ENCODE measurements around the gene STARD5.

DNA sequence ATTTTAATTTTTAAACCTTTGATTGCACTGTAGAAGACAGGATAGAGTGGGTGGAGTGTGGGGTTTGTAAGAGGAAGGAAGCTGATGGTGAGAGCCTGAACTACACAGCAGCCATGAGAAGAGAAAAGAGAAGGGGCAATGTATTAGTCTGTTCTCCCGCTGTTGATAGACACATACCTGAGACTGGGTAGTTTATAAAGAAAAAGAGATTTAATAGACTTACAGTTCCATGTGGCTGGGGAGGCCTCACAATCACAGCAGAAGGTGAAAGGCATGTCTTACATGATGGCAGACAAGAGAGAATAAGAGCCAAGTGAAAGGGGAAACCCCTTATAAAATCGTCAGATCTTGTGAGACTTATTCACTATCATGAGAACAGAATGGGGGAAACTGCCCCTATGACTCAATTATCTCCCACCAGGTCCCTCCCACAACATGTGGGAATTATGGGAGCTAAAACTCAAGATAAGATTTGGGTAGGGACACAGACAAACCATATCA is 37.3 kb downstream of the STARD5 start:
- no peak for TF ChIP-seq BHLHE40 (IDR thresholded peaks at IDR 0.05; ENCODE audit: low read length)
- TF ChIP-seq, protein P1, sequence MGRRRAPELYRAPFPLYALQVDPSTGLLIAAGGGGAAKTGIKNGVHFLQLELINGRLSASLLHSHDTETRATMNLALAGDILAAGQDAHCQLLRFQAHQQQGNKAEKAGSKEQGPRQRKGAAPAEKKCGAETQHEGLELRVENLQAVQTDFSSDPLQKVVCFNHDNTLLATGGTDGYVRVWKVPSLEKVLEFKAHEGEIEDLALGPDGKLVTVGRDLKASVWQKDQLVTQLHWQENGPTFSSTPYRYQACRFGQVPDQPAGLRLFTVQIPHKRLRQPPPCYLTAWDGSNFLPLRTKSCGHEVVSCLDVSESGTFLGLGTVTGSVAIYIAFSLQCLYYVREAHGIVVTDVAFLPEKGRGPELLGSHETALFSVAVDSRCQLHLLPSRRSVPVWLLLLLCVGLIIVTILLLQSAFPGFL (CRISPR knock-in tag; IDR thresholded peaks at IDR 0.05) = no peak
- no peak for TF ChIP-seq POLR2A (conservative IDR thresholded peaks at IDR 0.05)
- TF ChIP-seq MXD1 (CRISPR knock-in tag; IDR thresholded peaks at IDR 0.05; ENCODE audit: borderline replicate concordance, poor library complexity, severe bottlenecking) = no peak
- TF ChIP-seq STAT5A (IDR thresholded peaks at IDR 0.05; ENCODE audit: borderline replicate concordance, low read length) = no peak
- TF ChIP-seq KDM2B (CRISPR knock-in tag; IDR thresholded peaks at IDR 0.05) = no peak
- TF ChIP-seq KLF16 (IDR thresholded peaks at IDR 0.05) = no peak
- TF ChIP-seq SNIP1 (IDR thresholded peaks at IDR 0.05; ENCODE audit: low read depth) = no peak
- TF ChIP-seq, protein P2, sequence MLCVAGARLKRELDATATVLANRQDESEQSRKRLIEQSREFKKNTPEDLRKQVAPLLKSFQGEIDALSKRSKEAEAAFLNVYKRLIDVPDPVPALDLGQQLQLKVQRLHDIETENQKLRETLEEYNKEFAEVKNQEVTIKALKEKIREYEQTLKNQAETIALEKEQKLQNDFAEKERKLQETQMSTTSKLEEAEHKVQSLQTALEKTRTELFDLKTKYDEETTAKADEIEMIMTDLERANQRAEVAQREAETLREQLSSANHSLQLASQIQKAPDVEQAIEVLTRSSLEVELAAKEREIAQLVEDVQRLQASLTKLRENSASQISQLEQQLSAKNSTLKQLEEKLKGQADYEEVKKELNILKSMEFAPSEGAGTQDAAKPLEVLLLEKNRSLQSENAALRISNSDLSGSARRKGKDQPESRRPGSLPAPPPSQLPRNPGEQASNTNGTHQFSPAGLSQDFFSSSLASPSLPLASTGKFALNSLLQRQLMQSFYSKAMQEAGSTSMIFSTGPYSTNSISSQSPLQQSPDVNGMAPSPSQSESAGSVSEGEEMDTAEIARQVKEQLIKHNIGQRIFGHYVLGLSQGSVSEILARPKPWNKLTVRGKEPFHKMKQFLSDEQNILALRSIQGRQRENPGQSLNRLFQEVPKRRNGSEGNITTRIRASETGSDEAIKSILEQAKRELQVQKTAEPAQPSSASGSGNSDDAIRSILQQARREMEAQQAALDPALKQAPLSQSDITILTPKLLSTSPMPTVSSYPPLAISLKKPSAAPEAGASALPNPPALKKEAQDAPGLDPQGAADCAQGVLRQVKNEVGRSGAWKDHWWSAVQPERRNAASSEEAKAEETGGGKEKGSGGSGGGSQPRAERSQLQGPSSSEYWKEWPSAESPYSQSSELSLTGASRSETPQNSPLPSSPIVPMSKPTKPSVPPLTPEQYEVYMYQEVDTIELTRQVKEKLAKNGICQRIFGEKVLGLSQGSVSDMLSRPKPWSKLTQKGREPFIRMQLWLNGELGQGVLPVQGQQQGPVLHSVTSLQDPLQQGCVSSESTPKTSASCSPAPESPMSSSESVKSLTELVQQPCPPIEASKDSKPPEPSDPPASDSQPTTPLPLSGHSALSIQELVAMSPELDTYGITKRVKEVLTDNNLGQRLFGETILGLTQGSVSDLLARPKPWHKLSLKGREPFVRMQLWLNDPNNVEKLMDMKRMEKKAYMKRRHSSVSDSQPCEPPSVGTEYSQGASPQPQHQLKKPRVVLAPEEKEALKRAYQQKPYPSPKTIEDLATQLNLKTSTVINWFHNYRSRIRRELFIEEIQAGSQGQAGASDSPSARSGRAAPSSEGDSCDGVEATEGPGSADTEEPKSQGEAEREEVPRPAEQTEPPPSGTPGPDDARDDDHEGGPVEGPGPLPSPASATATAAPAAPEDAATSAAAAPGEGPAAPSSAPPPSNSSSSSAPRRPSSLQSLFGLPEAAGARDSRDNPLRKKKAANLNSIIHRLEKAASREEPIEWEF (CRISPR knock-in tag; IDR thresholded peaks at IDR 0.05) = no peak
- TF ChIP-seq, protein P3, sequence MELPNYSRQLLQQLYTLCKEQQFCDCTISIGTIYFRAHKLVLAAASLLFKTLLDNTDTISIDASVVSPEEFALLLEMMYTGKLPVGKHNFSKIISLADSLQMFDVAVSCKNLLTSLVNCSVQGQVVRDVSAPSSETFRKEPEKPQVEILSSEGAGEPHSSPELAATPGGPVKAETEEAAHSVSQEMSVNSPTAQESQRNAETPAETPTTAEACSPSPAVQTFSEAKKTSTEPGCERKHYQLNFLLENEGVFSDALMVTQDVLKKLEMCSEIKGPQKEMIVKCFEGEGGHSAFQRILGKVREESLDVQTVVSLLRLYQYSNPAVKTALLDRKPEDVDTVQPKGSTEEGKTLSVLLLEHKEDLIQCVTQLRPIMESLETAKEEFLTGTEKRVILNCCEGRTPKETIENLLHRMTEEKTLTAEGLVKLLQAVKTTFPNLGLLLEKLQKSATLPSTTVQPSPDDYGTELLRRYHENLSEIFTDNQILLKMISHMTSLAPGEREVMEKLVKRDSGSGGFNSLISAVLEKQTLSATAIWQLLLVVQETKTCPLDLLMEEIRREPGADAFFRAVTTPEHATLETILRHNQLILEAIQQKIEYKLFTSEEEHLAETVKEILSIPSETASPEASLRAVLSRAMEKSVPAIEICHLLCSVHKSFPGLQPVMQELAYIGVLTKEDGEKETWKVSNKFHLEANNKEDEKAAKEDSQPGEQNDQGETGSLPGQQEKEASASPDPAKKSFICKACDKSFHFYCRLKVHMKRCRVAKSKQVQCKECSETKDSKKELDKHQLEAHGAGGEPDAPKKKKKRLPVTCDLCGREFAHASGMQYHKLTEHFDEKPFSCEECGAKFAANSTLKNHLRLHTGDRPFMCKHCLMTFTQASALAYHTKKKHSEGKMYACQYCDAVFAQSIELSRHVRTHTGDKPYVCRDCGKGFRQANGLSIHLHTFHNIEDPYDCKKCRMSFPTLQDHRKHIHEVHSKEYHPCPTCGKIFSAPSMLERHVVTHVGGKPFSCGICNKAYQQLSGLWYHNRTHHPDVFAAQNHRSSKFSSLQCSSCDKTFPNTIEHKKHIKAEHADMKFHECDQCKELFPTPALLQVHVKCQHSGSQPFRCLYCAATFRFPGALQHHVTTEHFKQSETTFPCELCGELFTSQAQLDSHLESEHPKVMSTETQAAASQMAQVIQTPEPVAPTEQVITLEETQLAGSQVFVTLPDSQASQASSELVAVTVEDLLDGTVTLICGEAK (IDR thresholded peaks at IDR 0.05) = no peak
- TF ChIP-seq, protein P3 (CRISPR knock-in tag; IDR thresholded peaks at IDR 0.05) = no peak
- no peak for TF ChIP-seq BRCA1 (IDR thresholded peaks at IDR 0.05)
- TF ChIP-seq BRCA1 (CRISPR knock-in tag; IDR thresholded peaks at IDR 0.05) = no peak
- TF ChIP-seq HDAC1 (IDR thresholded peaks at IDR 0.05) = no peak
- no peak for TF ChIP-seq KDM4B (IDR thresholded peaks at IDR 0.05; ENCODE audit: borderline replicate concordance in 2 of 2, low read depth in 1 of 2)
- no peak for TF ChIP-seq SMAD1 (IDR thresholded peaks at IDR 0.05; ENCODE audit: low read depth, low read length, partially characterized antibody)
